Renal pelvis (tissue), 4 donors: Measurements from ENCODE around the gene GRAMD1B. TPM values are rescaled to one million over a fixed set of nuclear protein-coding genes. Genes with fewer than 3 reads are reported as not detected.
A peak's percentile ranks its signal among the peaks of the same experiment; 100 is the strongest.

Source experiments
- DNase-seq: peaks from one replicate; pipeline ENCODE4 v3.0.0-alpha.2; 2013
- polyA plus RNA-seq, 3 donors: library from polyadenylated mRNA; unstranded; fragments of 120-200 nt; gene quantifications; one replicate each; pipeline ENCODE4 v1.2.1, GENCODE V29; 2013; ENCODE audit not compliant: insufficient read length in 3 of 3

GRAMD1B gene
- polyA plus RNA-seq, 3 donors = 12.8 to 16.0 (median 15.3) TPM

GRCh38 chr11:123408619-123409455, 21.2 kb upstream of the GRAMD1B start:
- no peak for DNase-seq

GRCh38 chr11:123409456-123410217, 20.4 kb upstream of the GRAMD1B start:
- DNase-seq = no peak

GRCh38 chr11:123410218-123410549, 19.9 kb upstream of the GRAMD1B start:
- DNase-seq = no peak

- no peak for DNase-seq
Measured at GRCh38 chr11:123413636-123414035, 16.4 kb upstream of the GRAMD1B start.

GRCh38 chr11:123416566-123416965, 13.5 kb upstream of the GRAMD1B start:
- DNase-seq = no peak

- DNase-seq = no peak
Measured at GRCh38 chr11:123418351-123419114, 11.5 kb upstream of the GRAMD1B start.

- DNase-seq = no peak
Measured at GRCh38 chr11:123419731-123420452, 10.2 kb upstream of the GRAMD1B start.

GRCh38 chr11:123421589-123421988, 8.5 kb upstream of the GRAMD1B start:
- no peak for DNase-seq

- no peak for DNase-seq
Measured at GRCh38 chr11:123425367-123425766, 4.7 kb upstream of the GRAMD1B start.

- peak; percentile 31 for DNase-seq
Measured at GRCh38 chr11:123426789-123427188, 3.3 kb upstream of the GRAMD1B start.

GRCh38 chr11:123427405-123427804, 2.7 kb upstream of the GRAMD1B start:
- no peak for DNase-seq

- no peak for DNase-seq
Measured at GRCh38 chr11:123428116-123428715, 1.9 kb upstream of the GRAMD1B start.

GRCh38 chr11:123429336-123429735, 733 bp upstream of the GRAMD1B start:
- DNase-seq = no peak

- DNase-seq = peak; percentile 64
Measured at GRCh38 chr11:123430721-123431497, 840 bp downstream of the GRAMD1B start.

- no peak for DNase-seq
Measured at GRCh38 chr11:123431619-123432018, 1.6 kb downstream of the GRAMD1B start.

- DNase-seq = no peak
Measured at GRCh38 chr11:123434262-123434661, 4.2 kb downstream of the GRAMD1B start.

- DNase-seq = no peak
Measured at GRCh38 chr11:123434911-123435310, 4.8 kb downstream of the GRAMD1B start.

GRCh38 chr11:123437236-123437979, 7.3 kb downstream of the GRAMD1B start:
- no peak for DNase-seq

- DNase-seq = peak; percentile 77
Measured at GRCh38 chr11:123438131-123438627, 8.1 kb downstream of the GRAMD1B start.

GRCh38 chr11:123439616-123440015, 9.5 kb downstream of the GRAMD1B start:
- DNase-seq = no peak
